ENCODE results near the gene TCP11L1. TPM values are rescaled to one million over a fixed set of nuclear protein-coding genes. Genes with fewer than 3 reads are reported as not detected.

The TCP11L1 gene
- total and polyA plus RNA-seq, 2 of the 8 experiments (the other 6 are each of a cell fraction or from before 2014, with no cell fraction given): 10.9 to 23.1 TPM

GRCh38 chr11:33021501-33021900 is 17.9 kb upstream of the TCP11L1 start (continued):
- TF ChIP-seq CTBP2 (IDR thresholded peaks at IDR 0.05; ENCODE audit: borderline replicate concordance, insufficient read depth, insufficient read length, low read length) (no peak), SAP30 (IDR thresholded peaks at IDR 0.05; ENCODE audit: insufficient read depth, insufficient replicate concordance, low read length) (no peak), EGR1 (IDR thresholded peaks at IDR 0.05; ENCODE audit: borderline replicate concordance, low read depth, low read length) (no peak), MAX (IDR thresholded peaks at IDR 0.05) (no peak), CREB1 (IDR thresholded peaks at IDR 0.05) (no peak)
